Measurements from ENCODE around the gene CAMTA1.

GRCh38 chr1:7136166-7136953, 351.1 kb downstream of the CAMTA1 start:
- TF ChIP-seq CTCF (IDR thresholded peaks at IDR 0.05) (no peak), EZH2phosphoT487 (IDR thresholded peaks at IDR 0.05) (no peak), EZH2 (IDR thresholded peaks at IDR 0.05) (no peak)

All from neural progenitor cell (in vitro differentiated cells).